HG03378 (cell line): ENCODE results near the gene FBXW4.
"Not testable (repeated sequence)": the region's sequence is repeated elsewhere in the genome, so short reads cannot be mapped to it uniquely, and the experiment has no call there.

Experiments used
- ATAC-seq: cut with Tn5 transposase; IDR thresholded peaks from one replicate; pipeline ENCODE4 v1.9.1; 2021; ENCODE audit warnings: mild to moderate bottlenecking, moderate library complexity; ENCODE audit not compliant: unreplicated experiment

FBXW4 gene

GRCh38 chr10:101658975-101659374 is 36.0 kb downstream of the FBXW4 start:
- no peak for ATAC-seq

GRCh38 chr10:101656890-101657289 is 38.1 kb downstream of the FBXW4 start:
- no peak for ATAC-seq

- ATAC-seq, result no peak
These were observed 39.4 kb downstream of the FBXW4 start for GRCh38 chr10:101655570-101655969.

GRCh38 chr10:101653536-101653935 is 41.4 kb downstream of the FBXW4 start:
- ATAC-seq, result no peak

- ATAC-seq, result no peak
These were observed 43.6 kb downstream of the FBXW4 start for GRCh38 chr10:101651336-101651735.

GRCh38 chr10:101650863-101651262 is 44.1 kb downstream of the FBXW4 start:
- ATAC-seq, result no peak

GRCh38 chr10:101649525-101650085 is 45.4 kb downstream of the FBXW4 start:
- ATAC-seq, result no peak

GRCh38 chr10:101647255-101647654 is 47.7 kb downstream of the FBXW4 start:
- no peak for ATAC-seq

- ATAC-seq, result no peak
These were observed 48.6 kb downstream of the FBXW4 start for GRCh38 chr10:101646364-101646763.

GRCh38 chr10:101645659-101646058 is 49.3 kb downstream of the FBXW4 start:
- ATAC-seq, result no peak

GRCh38 chr10:101644002-101644401 is 51.0 kb downstream of the FBXW4 start:
- ATAC-seq, result no peak

GRCh38 chr10:101643546-101643945 is 51.4 kb downstream of the FBXW4 start:
- no peak for ATAC-seq

- ATAC-seq, result no peak
These were observed 55.6 kb downstream of the FBXW4 start for GRCh38 chr10:101639141-101639900.

- not testable (repeated sequence) for ATAC-seq
These were observed 61.5 kb downstream of the FBXW4 start for GRCh38 chr10:101633510-101633909.

- no peak for ATAC-seq
These were observed 63.0 kb downstream of the FBXW4 start for GRCh38 chr10:101631821-101632475.

GRCh38 chr10:101630633-101630920 is 64.4 kb downstream of the FBXW4 start:
- no peak for ATAC-seq

- ATAC-seq, result no peak
These were observed 64.9 kb downstream of the FBXW4 start for GRCh38 chr10:101629837-101630632.

GRCh38 chr10:101625821-101626412 is 69.1 kb downstream of the FBXW4 start:
- ATAC-seq, result no peak

DNA sequence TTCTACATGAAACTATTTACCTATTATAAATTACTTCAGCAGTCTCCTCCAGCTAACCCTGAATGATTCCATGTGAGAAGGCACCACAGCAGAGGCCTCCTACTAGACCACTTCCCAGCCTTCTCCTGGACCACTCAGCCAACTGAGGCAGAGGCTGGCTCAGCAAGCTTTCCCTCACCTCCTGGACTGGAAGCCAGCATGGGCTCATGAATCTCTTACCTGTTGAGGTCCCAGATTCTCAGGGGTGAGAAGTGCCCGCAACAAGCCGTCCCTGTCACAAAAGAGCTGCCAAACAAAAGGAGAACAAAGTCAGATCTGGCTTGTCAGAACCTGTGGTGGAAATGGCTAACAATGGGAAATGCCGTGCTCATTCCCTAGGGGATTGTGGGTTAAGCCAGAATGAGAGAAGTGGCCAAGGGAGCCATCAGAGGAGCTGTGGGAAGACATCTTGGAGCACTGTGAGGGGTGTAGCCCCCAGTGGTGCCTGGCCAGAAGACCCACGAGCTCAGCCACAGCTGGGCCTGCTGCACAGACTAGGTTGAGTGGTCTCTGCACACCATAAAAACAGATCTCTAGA is 70.4 kb downstream of the FBXW4 start:
- ATAC-seq, result no peak

- no peak for ATAC-seq
These were observed 71.4 kb downstream of the FBXW4 start for GRCh38 chr10:101623528-101623927.

DNA sequence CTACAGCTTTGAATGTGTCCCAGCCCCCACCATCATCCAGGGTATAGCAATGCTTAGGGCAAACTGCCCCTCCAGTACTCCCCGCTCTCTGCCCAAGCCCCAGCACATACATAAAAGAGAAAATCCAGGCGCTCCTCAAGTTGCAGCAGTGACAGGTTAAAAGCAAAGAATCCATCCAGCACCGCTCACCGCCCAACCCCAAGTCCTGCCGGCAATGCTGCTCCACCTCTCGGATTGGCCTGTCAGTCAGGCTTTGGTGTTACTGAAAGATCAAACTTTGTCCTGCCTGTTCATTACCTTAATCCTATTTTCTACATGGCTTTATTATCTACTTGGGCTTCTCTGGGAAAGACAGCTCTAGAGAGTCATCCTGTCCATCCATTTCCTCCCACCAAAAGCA is 75.0 kb downstream of the FBXW4 start:
- ATAC-seq, result no peak
